GM21390 (cell line): Measurements from ENCODE around the gene OLAH.

Source experiments
- ATAC-seq: cut with Tn5 transposase; IDR thresholded peaks from one replicate; pipeline ENCODE4 v1.9.1; 2021; ENCODE audit not compliant: unreplicated experiment

Gene OLAH

GRCh38 chr10:15068802-15069201 is 25.1 kb downstream of the OLAH start:
- no peak for ATAC-seq

- ATAC-seq = no peak
Observed at GRCh38 chr10:15069230-15069629, 25.5 kb downstream of the OLAH start.

GRCh38 chr10:15072358-15072757 is 28.6 kb downstream of the OLAH start:
- no peak for ATAC-seq

- no peak for ATAC-seq
Observed at GRCh38 chr10:15075421-15075820, 31.7 kb downstream of the OLAH start.

- ATAC-seq = no peak
Observed at GRCh38 chr10:15083674-15084501, 40.1 kb downstream of the OLAH start.

GRCh38 chr10:15084502-15084922 is 40.8 kb downstream of the OLAH start:
- ATAC-seq = no peak

GRCh38 chr10:15088428-15089261 is 44.9 kb downstream of the OLAH start, which contains the start of gene ACBD7:
TSS of gene ACBD7 (minus strand) at chr10:15088776. CDS start at chr10:15088728, 48 bp downstream.
- peak; percentile 99 for ATAC-seq

GRCh38 chr10:15091418-15091817 is 47.7 kb downstream of the OLAH start:
- ATAC-seq = no peak

GRCh38 chr10:15092855-15093408 is 49.2 kb downstream of the OLAH start:
- no peak for ATAC-seq

- peak; percentile 14 for ATAC-seq
Observed at GRCh38 chr10:15096661-15097010, 52.9 kb downstream of the OLAH start.

- peak; percentile 83 for ATAC-seq
Observed at GRCh38 chr10:15097011-15097812, 53.5 kb downstream of the OLAH start, which contains the start of gene RPP38. TSS of gene RPP38 (plus strand) at chr10:15097355. CDS start at chr10:15103315, 5,960 bp downstream.

- ATAC-seq = no peak
Observed at GRCh38 chr10:15099886-15100285, 56.1 kb downstream of the OLAH start.

GRCh38 chr10:15103513-15103912 is 59.8 kb downstream of the OLAH start:
- ATAC-seq = no peak

GRCh38 chr10:15106352-15107013 is 62.7 kb downstream of the OLAH start:
- ATAC-seq = peak; percentile 81

- no peak for ATAC-seq
Observed at GRCh38 chr10:15112657-15113056, 68.9 kb downstream of the OLAH start.

- no peak for ATAC-seq
Observed at GRCh38 chr10:15113766-15114165, 70.0 kb downstream of the OLAH start.

GRCh38 chr10:15116225-15116624 is 72.5 kb downstream of the OLAH start:
- ATAC-seq = no peak

GRCh38 chr10:15118615-15119014 is 74.9 kb downstream of the OLAH start:
- ATAC-seq = no peak

GRCh38 chr10:15120523-15120922 is 76.8 kb downstream of the OLAH start:
- no peak for ATAC-seq

- ATAC-seq = no peak
Observed at GRCh38 chr10:15121707-15122106, 78.0 kb downstream of the OLAH start.
